Kidney (tissue), 14 donors: ENCODE data around the gene CARS1. TPM values are rescaled to one million over a fixed set of nuclear protein-coding genes. Genes with fewer than 3 reads are reported as not detected.

Source experiments
- DNase-seq, 5 donors: peaks; one replicate each; pipeline ENCODE4 v3.0.0-alpha.2; 2013 to 2020
- FAIRE-seq: peaks from 2 replicates; lab custom pipeline; 2012; peaks lifted over from hg19 to GRCh38; lab: Jason Lieb, UNC
- H3K27ac ChIP-seq, 2 donors: one replicate each; pipeline ENCODE4 v1.7.0; 2013; ENCODE audit warnings: low read depth in 2 of 2, low read length in 2 of 2, inconsistent platforms in 1 of 2
- H3K27me3 ChIP-seq: one replicate; pipeline ENCODE4 v1.7.1; 2013; ENCODE audit warnings: low read length, inconsistent platforms; ENCODE audit not compliant: control insufficient read depth, insufficient read depth
- H3K36me3 ChIP-seq, 3 donors: one replicate each; pipeline versions ENCODE4 v1.7.0 to v1.7.1; 2013; ENCODE audit warnings: low read length in 3 of 3, control low read depth in 1 of 3, inconsistent platforms in 1 of 3; ENCODE audit not compliant: insufficient read depth in 3 of 3, control insufficient read depth in 2 of 3
- H3K4me1 ChIP-seq, 3 donors: one replicate each; pipeline versions ENCODE4 v1.7.0 to v1.7.1; 2013; ENCODE audit warnings: low read length in 3 of 3, inconsistent platforms in 1 of 3, low read depth in 1 of 3; ENCODE audit not compliant: control insufficient read depth in 2 of 3, insufficient read depth in 2 of 3
- H3K4me3 ChIP-seq, 3 donors: one replicate each; pipeline versions ENCODE4 v1.7.0 to v1.8.1; 2013; ENCODE audit warnings: low read length in 3 of 3, control low read depth in 1 of 3, inconsistent platforms in 1 of 3
- H3K9ac ChIP-seq, 3 donors: one replicate each; pipeline versions ENCODE4 v1.7.0 to v1.7.1; 2013; ENCODE audit warnings: low read length in 3 of 3, control low read depth in 1 of 3, inconsistent platforms in 1 of 3
- H3K9me3 ChIP-seq, 3 donors: one replicate each; pipeline versions ENCODE4 v1.7.0 to v1.7.1; 2013; ENCODE audit warnings: low read length in 3 of 3, control low read depth in 1 of 3, inconsistent platforms in 1 of 3; ENCODE audit not compliant: control insufficient read depth in 2 of 3, insufficient read depth in 1 of 3
- intact Hi-C: fragments of 100-400 bp; cut with DNase I; formaldehyde crosslinking; loops from one replicate; pipeline ENCODE4 v1.11.1; 2022
- polyA plus RNA-seq: library from polyadenylated mRNA; stranded (reverse); fragments of 350-450 nt; fragmentation: Illumina TruSeq; extraction: RNeasy Lipid Tissue Mini Kit (QIAGEN cat#74804); gene quantifications from one replicate; pipeline ENCODE4 v1.2.3, GENCODE V29; 2014; ENCODE audit warnings: low read depth, low replicate concordance; ENCODE audit not compliant: insufficient read depth
- total RNA-seq: library from RNA; stranded (reverse); fragmentation: NEBNext Ultra II Directional; extraction: Animal tissue kit (Norgen Biotek cat#: 25700); gene quantifications from one replicate; pipeline ENCODE4 v1.2.1, GENCODE V29; 2021
- TF ChIP-seq, protein P1 (sequence below): IDR thresholded peaks from 3 replicates; pipeline ENCODE4 v1.5.1; 2012; ENCODE audit warnings: mild to moderate bottlenecking, moderate library complexity, borderline replicate concordance; ENCODE audit not compliant: insufficient read depth; ENCODE audit errors: extremely low read depth
- donor health status: control.
- donor health status: control.
- donor health status: control.
- donor health status: control.
- donor health status: control.
- donor health status: DM: yes; HTN: yes; CAD: no.
- donor health status: Normal renal cell carcinoma (clear cell type).

Gene CARS1
- total and polyA plus RNA-seq, 2 donors from 2014 or later: 26.5 to 49.5 TPM

DNA sequence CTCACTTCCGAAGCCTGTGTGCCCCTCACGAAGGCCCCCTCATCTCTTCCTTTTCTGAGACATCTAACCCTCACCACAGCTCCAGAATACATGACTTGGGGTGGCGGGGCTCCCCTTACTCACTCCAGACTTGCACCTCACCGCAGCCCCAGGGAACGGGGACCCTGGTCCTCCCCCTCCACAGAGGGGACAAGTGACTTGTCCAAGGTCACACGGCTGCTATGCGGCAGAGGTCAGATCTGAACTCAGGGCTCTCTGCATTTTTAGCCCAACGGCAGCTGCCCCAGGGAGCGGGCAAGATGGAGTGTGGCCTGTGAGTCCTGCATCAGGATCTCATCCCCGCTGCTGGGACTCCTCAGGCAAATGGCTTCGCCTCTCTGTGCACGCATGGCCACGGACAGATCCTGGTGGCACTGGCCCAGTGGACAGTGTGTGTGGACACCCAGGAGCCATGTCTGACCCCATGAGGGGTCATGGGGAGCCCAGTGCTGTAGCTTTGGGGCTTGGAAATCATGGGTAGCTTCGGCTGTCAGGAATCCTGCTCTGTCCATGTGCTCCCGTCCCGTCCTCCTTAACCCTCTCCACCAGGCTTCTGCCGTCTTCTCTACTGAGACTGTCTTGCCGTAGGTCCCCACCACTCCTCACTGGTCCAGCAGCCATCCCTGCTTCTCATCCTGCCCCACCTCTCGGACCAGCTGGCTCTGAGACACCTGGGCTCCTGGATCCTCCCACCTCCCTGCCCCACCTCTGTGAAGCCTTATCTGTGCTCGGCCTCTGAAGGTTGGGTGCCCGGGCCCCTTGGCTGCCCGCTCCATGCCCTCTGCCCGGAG, 48.0 kb upstream of the CARS1 start:
- FAIRE-seq: no peak
- peak in 1 of 5 donors; percentile 71 for DNase-seq
- Histone ChIP-seq H3K9ac (no peak overlapping the region), H3K27me3 (no peaks in the 10 kb centered on the region), H3K36me3 (peaks cover 0 to 1% (median 0%) of the 10 kb centered on the region in 3 donors), H3K4me3 (no peak overlapping the region), H3K4me1 (no peaks in the 10 kb centered on the region), H3K9me3 (no peaks in the 10 kb centered on the region), H3K27ac (no peak overlapping the region)
- intact Hi-C loops: no loop called here
- TF ChIP-seq, protein P1, sequence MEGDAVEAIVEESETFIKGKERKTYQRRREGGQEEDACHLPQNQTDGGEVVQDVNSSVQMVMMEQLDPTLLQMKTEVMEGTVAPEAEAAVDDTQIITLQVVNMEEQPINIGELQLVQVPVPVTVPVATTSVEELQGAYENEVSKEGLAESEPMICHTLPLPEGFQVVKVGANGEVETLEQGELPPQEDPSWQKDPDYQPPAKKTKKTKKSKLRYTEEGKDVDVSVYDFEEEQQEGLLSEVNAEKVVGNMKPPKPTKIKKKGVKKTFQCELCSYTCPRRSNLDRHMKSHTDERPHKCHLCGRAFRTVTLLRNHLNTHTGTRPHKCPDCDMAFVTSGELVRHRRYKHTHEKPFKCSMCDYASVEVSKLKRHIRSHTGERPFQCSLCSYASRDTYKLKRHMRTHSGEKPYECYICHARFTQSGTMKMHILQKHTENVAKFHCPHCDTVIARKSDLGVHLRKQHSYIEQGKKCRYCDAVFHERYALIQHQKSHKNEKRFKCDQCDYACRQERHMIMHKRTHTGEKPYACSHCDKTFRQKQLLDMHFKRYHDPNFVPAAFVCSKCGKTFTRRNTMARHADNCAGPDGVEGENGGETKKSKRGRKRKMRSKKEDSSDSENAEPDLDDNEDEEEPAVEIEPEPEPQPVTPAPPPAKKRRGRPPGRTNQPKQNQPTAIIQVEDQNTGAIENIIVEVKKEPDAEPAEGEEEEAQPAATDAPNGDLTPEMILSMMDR: no peak

DNA sequence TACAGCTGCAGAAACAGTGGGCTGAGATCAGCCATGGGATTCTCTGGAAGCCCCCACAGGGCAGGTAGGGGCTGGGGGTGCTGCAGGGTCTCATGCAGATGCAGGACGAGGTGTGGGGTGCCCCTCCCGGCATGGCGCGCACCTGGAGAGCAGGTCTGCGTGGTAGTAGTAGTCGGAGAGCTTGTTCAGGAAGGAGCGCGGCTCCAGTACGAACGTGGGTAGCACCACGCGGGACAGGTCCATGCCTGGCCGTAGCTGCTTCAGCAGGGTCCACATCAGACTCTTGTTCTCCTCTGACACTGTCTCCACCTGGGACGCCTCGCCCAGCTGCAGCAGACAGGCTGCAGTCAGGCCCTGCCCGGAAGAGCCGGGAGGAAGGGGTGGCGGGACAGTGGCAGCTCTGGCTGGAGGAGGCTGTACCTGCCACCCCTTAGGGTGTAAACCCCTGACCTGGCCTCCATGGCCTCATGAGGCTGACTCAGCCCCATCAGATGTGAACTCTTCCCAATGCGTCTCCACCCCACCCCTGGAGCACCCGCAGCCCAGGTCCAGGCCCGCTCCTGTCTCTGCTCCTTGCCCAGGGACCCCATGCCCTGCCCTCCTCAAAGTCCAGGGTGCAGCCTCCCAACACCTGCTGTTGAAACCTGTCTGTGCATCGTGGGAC, 47.0 kb upstream of the CARS1 start:
- intact Hi-C loops: no loop called here

DNA sequence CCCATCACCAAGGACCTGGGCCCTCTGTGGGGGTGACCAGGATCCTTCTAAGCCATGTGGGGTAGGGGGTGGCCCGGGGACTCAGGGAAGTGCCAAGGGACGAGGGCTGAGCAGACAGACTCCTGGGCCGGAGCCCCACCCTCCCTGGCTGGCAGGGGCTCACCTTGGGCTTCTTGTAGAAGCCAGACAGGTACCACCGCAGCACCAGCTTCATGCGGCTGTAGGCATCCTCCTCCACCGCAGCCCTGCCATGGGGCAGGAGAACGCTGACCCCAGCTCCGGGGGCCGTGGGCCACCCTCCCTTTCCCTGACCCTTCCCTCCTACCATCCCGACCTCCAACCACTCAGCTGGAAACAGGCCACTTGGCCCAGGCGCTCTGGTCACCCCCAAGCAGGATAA, 45.9 kb upstream of the CARS1 start:
- H3K27me3 ChIP-seq: no peaks in the 10 kb centered on the region
- H3K9me3 ChIP-seq: no peaks in the 10 kb centered on the region
- FAIRE-seq (no peak), DNase-seq (peak in 1 of 5 donors; percentile 60)
- no peaks in the 10 kb centered on the region for H3K4me1 ChIP-seq
- H3K27ac ChIP-seq: no peak overlapping the region
- H3K36me3 ChIP-seq: peaks cover 0 to 4% (median 2%) of the 10 kb centered on the region in 3 donors
- H3K9ac ChIP-seq: no peak overlapping the region
- TF ChIP-seq, protein P1: no peak
- intact Hi-C loops: no loop called here
- no peak overlapping the region for H3K4me3 ChIP-seq

More for the DNA sequence above, 47.0 kb upstream of the CARS1 start:
- DNase-seq (peak in 1 of 5 donors; percentile 73), FAIRE-seq (no peak)
- Histone ChIP-seq H3K27me3 (no peaks in the 10 kb centered on the region), H3K9ac (no peak overlapping the region), H3K4me3 (no peak overlapping the region), H3K27ac (no peak overlapping the region), H3K4me1 (no peaks in the 10 kb centered on the region), H3K36me3 (peaks cover 0 to 4% (median 2%) of the 10 kb centered on the region in 3 donors), H3K9me3 (no peaks in the 10 kb centered on the region)
- TF ChIP-seq, protein P1: no peak
